H9 (cell line): ENCODE data around the gene SRP72. TPM values are rescaled to one million over a fixed set of nuclear protein-coding genes. Genes with fewer than 3 reads are reported as not detected.

Source experiments
- DNase-seq: peaks from one replicate; pipeline ENCODE4 v3.0.0-alpha.2; 2017
- H2AFZ ChIP-seq: one replicate; pipeline ENCODE4 v1.6.1; 2013; ENCODE audit warnings: mild to moderate bottlenecking, low read length, control low read depth, moderate library complexity
- H2AK5ac ChIP-seq: 2 replicates; pipeline ENCODE4 v1.6.1; 2013; ENCODE audit warnings: low read length, control low read depth, mixed read lengths; ENCODE audit not compliant: insufficient read length
- H2BK120ac ChIP-seq: one replicate; pipeline ENCODE4 v1.6.1; 2013; ENCODE audit warnings: low read depth, mild to moderate bottlenecking, low read length, control low read depth, inconsistent platforms; ENCODE audit not compliant: poor library complexity, severe bottlenecking
- H2BK12ac ChIP-seq: 2 replicates; pipeline ENCODE4 v1.6.1; 2013; ENCODE audit warnings: low read length, control low read depth, mixed read lengths, low read depth; ENCODE audit not compliant: insufficient read length
- H2BK15ac ChIP-seq: 2 replicates; pipeline ENCODE4 v1.6.1; 2013; ENCODE audit warnings: low read depth, low read length, control low read depth
- H2BK20ac ChIP-seq: one replicate; pipeline ENCODE4 v1.6.1; 2013; ENCODE audit warnings: low read depth, mild to moderate bottlenecking, low read length, control low read depth, inconsistent platforms; ENCODE audit not compliant: poor library complexity, severe bottlenecking
- H2BK5ac ChIP-seq: 2 replicates; pipeline ENCODE4 v1.6.1; 2013; ENCODE audit warnings: low read length, control low read depth, mixed read lengths; ENCODE audit not compliant: insufficient read length
- H3K14ac ChIP-seq: 2 replicates; pipeline ENCODE4 v1.6.1; 2013; ENCODE audit warnings: low read length, control low read depth; ENCODE audit not compliant: insufficient read depth
- H3K18ac ChIP-seq: 2 replicates; pipeline ENCODE4 v1.6.1; 2013; ENCODE audit warnings: low read depth, mild to moderate bottlenecking, mixed read lengths, low read length, control low read depth; ENCODE audit not compliant: insufficient read length
- H3K23ac ChIP-seq: 2 replicates; pipeline ENCODE4 v1.6.1; 2013; ENCODE audit warnings: low read length, control low read depth, mixed read lengths, low read depth; ENCODE audit not compliant: insufficient read length
- H3K23me2 ChIP-seq: 2 replicates; pipeline ENCODE4 v1.6.1; 2013; ENCODE audit warnings: low read depth, mild to moderate bottlenecking, mixed read lengths, low read length, control low read depth; ENCODE audit not compliant: insufficient read length, poor library complexity, severe bottlenecking
- H3K27ac ChIP-seq: 2 replicates; pipeline ENCODE4 v1.5.1; 2013; ENCODE audit warnings: low read length, control low read depth, mixed read lengths, low read depth; ENCODE audit not compliant: insufficient read length
- H3K27me3 ChIP-seq: 2 replicates; pipeline ENCODE4 v1.6.1; 2013; ENCODE audit warnings: low read length, control low read depth, inconsistent platforms; ENCODE audit not compliant: insufficient read depth
- H3K4ac ChIP-seq: 2 replicates; pipeline ENCODE4 v1.6.1; 2013; ENCODE audit warnings: low read depth, mild to moderate bottlenecking, control low read depth, inconsistent platforms, low read length, moderate library complexity
- H3K4me1 ChIP-seq: 2 replicates; pipeline ENCODE4 v1.6.1; 2013; ENCODE audit warnings: low read length, control low read depth, inconsistent platforms; ENCODE audit not compliant: insufficient read depth
- H3K4me2 ChIP-seq: 2 replicates; pipeline ENCODE4 v1.6.1; 2013; ENCODE audit warnings: low read length, control low read depth, mixed read lengths; ENCODE audit not compliant: insufficient read length, insufficient read depth
- H3K56ac ChIP-seq: 2 replicates; pipeline ENCODE4 v1.6.1; 2013; ENCODE audit warnings: low read depth, mild to moderate bottlenecking, mixed read lengths, low read length, control low read depth; ENCODE audit not compliant: insufficient read length
- H3K79me1 ChIP-seq: 2 replicates; pipeline ENCODE4 v1.6.1; 2013; ENCODE audit warnings: low read depth, mild to moderate bottlenecking, moderate library complexity, low read length, control low read depth, inconsistent platforms; ENCODE audit not compliant: insufficient read depth, poor library complexity, severe bottlenecking
- H3K79me2 ChIP-seq: 2 replicates; pipeline ENCODE4 v1.6.1; 2013; ENCODE audit warnings: low read length, control low read depth, inconsistent platforms; ENCODE audit not compliant: insufficient read depth
- H3K9ac ChIP-seq: 2 replicates; pipeline ENCODE4 v1.6.1; 2013; ENCODE audit warnings: low read length, control low read depth, mixed read lengths; ENCODE audit not compliant: insufficient read length; ENCODE audit errors: extremely low read depth
- H3K9me3 ChIP-seq: one replicate; pipeline ENCODE4 v1.6.1; 2013; ENCODE audit warnings: low read depth, low read length, inconsistent platforms; ENCODE audit not compliant: control insufficient read depth
- H3T11ph ChIP-seq: one replicate; pipeline ENCODE4 v1.6.1; 2013; ENCODE audit warnings: mild to moderate bottlenecking, low read length, control low read depth, inconsistent platforms
- H4K20me1 ChIP-seq: one replicate; pipeline ENCODE4 v1.6.1; 2013; ENCODE audit not compliant: control insufficient read depth, insufficient read length, insufficient read depth
- H4K5ac ChIP-seq: 2 replicates; pipeline ENCODE4 v1.6.1; 2013; ENCODE audit warnings: low read depth, mild to moderate bottlenecking, mixed read lengths, low read length, control low read depth; ENCODE audit not compliant: insufficient read length
- H4K8ac ChIP-seq: replicated peaks from 2 replicates; pipeline ENCODE4 v1.6.1; 2013; ENCODE audit warnings: low read length, control low read depth, mixed read lengths, low read depth; ENCODE audit not compliant: insufficient read length
- H4K91ac ChIP-seq: 2 replicates; pipeline ENCODE4 v1.6.1; 2013; ENCODE audit warnings: low read depth, mild to moderate bottlenecking, moderate library complexity, mixed read lengths, low read length, control low read depth; ENCODE audit not compliant: insufficient read length
- H3K27ac Mint-ChIP-seq, 3 experiments: 2 replicates in 2 of 3; 3 replicates in 1 of 3; pipeline ENCODE4 v1.8.0; 2020 to 2021; ENCODE audit warnings: mixed read lengths in 3 of 3, mild to moderate bottlenecking in 1 of 3, moderate library complexity in 1 of 3
- H3K27me3 Mint-ChIP-seq: 2 replicates; pipeline ENCODE4 v1.8.0; 2021; ENCODE audit warnings: low read depth, mild to moderate bottlenecking, moderate library complexity, mixed read lengths
- H3K36me3 Mint-ChIP-seq, 3 experiments: 2 replicates in 2 of 3; 3 replicates in 1 of 3; pipeline ENCODE4 v1.8.0; 2020 to 2021; ENCODE audit warnings: low read depth in 3 of 3, mixed read lengths in 3 of 3; ENCODE audit not compliant: insufficient read depth in 1 of 3
- H3K4me1 Mint-ChIP-seq, 2 experiments: 2 replicates each; pipeline ENCODE4 v1.8.0; 2020; ENCODE audit warnings: mixed read lengths in 2 of 2
- H3K4me3 Mint-ChIP-seq, 2 experiments: 2 replicates in 1 of 2; 3 replicates in 1 of 2; pipeline ENCODE4 v1.8.0; 2020 to 2021; ENCODE audit warnings: mild to moderate bottlenecking in 2 of 2, mixed read lengths in 2 of 2, moderate library complexity in 1 of 2
- H3K9me3 Mint-ChIP-seq, 2 experiments: 2 replicates in 1 of 2; 3 replicates in 1 of 2; pipeline ENCODE4 v1.8.0; 2020; ENCODE audit warnings: mild to moderate bottlenecking in 2 of 2, mixed read lengths in 2 of 2, moderate library complexity in 1 of 2
- WGBS: extraction: QIAGEN DNeasy Blood & Tissue Kit; methylation state at CpG from one replicate; pipeline ENCODE4 v1.1.7; 2013; ENCODE audit warnings: missing lambda C conversion rate, low lambda C conversion rate, mixed read lengths; ENCODE audit not compliant: insufficient read length; ENCODE audit errors: extremely low coverage; 5-methylcytosine and 5-hydroxymethylcytosine counted together
- total RNA-seq: library from RNA; stranded (reverse); gene quantifications from 2 replicates; pipeline ENCODE4 v1.2.1, GENCODE V29; 2021
- TF ChIP-seq, protein P1 (sequence below): fragments of 200-600 bp; sonication (generic); conservative IDR thresholded peaks from 3 replicates; pipeline ENCODE4 v1.8.0; 2021; ENCODE audit warnings: antibody characterized with exemption, mild to moderate bottlenecking

The SRP72 gene
- total RNA-seq, 1 experiment from 2014 or later = 141 TPM

DNA sequence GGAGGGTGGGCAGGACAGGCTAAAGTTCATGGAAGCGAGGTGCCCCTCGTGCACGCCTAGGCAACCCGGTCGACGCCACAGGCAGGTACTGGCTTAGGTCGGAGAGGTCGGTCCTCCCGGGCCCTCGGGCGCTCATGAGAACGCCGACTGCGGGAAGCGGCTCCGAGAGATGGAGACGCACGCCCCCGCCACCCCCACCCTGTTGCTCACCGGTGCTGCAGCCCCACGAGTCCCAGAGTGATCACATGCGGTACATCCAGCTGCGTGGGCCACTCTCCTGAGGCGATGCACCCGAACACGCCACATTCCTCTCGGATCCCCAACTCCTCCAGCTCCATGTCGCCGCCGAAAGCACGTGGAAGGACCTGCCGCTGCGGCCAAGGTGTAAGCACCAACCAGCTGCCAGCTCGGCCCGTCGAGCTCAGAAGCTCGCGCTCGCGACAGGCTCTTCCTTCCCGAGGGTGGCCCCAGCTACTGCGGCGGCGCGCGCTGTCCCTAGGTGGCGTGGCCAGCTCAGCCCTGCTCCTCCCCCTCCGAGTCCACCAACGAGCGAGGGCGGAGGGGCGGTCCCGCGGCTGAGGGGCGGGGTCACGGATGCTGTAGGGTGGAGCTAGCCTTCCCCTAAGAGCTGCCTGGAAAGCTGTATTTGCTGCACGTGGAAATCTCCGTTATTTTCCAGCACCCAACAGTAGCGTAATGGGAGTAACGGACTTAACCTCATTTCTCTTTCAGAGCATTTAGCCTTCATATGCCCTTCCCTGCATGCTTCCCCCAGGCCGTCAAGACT lies 32.1 kb upstream of the SRP72 start, which contains the start of gene PPAT:
Gene PPAT (minus strand): TSS at position 476 of the 787 bp plus-strand sequence. CDS start 138 bp downstream, at position 338.
- Histone ChIP-seq H3K79me1 (no peaks in the 10 kb centered on the region), H4K8ac (no peak within 1 kb of the TSS), H3K56ac (no peak within 1 kb of the TSS), H3K4ac (no peak within 1 kb of the TSS), H3K23ac (no peak within 1 kb of the TSS), H3K4me1 (no peaks in the 10 kb centered on the region), H2BK5ac (no peak within 1 kb of the TSS), H3K27ac (peak within 1 kb of the TSS; percentile 59), H2BK20ac (no peak within 1 kb of the TSS), H3K79me2 (peaks cover 66% of the 10 kb centered on the region), H3K18ac (peak within 1 kb of the TSS; percentile 90), H3K4me2 (peak within 1 kb of the TSS; percentile 97), H3K27me3 (no peaks in the 10 kb centered on the region), H3T11ph (no peak within 1 kb of the TSS), H3K14ac (peak within 1 kb of the TSS; percentile 94), H4K20me1 (peaks cover 4% of the 10 kb centered on the region), H4K91ac (no peak within 1 kb of the TSS), H2BK120ac (no peak within 1 kb of the TSS), H3K9me3 (no peaks in the 10 kb centered on the region), H2AK5ac (no peak within 1 kb of the TSS), H4K5ac (no peak within 1 kb of the TSS), H3K9ac (peak within 1 kb of the TSS; percentile 95), H3K23me2 (peaks cover 4% of the 10 kb centered on the region), H2BK12ac (no peak within 1 kb of the TSS), H2AFZ (peak within 1 kb of the TSS; percentile 32), H2BK15ac (no peak within 1 kb of the TSS)
- Mint-ChIP-seq H3K36me3 (peaks cover 16 to 25% (median 19%) of the 10 kb centered on the region in 3 experiments), H3K4me3 (peak within 1 kb of the TSS; percentile 97 to 100), H3K9me3 (peaks cover 0 to 3% of the 10 kb centered on the region in 2 experiments; a peak in 2 of 5 replicates), H3K4me1 (peaks cover 25 to 44% of the 10 kb centered on the region in 2 experiments), H3K27ac (peak within 1 kb of the TSS; percentile 97 to 99 (median 98)), H3K27me3 (peaks cover 1% of the 10 kb centered on the region; the same call in 1 of the 2 replicates)
- TF ChIP-seq, protein P1, sequence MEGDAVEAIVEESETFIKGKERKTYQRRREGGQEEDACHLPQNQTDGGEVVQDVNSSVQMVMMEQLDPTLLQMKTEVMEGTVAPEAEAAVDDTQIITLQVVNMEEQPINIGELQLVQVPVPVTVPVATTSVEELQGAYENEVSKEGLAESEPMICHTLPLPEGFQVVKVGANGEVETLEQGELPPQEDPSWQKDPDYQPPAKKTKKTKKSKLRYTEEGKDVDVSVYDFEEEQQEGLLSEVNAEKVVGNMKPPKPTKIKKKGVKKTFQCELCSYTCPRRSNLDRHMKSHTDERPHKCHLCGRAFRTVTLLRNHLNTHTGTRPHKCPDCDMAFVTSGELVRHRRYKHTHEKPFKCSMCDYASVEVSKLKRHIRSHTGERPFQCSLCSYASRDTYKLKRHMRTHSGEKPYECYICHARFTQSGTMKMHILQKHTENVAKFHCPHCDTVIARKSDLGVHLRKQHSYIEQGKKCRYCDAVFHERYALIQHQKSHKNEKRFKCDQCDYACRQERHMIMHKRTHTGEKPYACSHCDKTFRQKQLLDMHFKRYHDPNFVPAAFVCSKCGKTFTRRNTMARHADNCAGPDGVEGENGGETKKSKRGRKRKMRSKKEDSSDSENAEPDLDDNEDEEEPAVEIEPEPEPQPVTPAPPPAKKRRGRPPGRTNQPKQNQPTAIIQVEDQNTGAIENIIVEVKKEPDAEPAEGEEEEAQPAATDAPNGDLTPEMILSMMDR = peak; percentile 23; the same call in 1 of the 3 replicates
- WGBS = no CpG with 5 or more reads among the region's 61 CpGs
- peak; percentile 98 for DNase-seq
